Stimulated activated naive CD8-positive, alpha-beta T cell treated with anti-CD3 and anti-CD28 coated beads, Interleukin-15, Interleukin-2, amounts not matched to agents 100 ng/mL and 50 ng/mL, for 24 hours (primary cell): Measurements from ENCODE around the gene CRNN.

Source experiments
- H3K27ac Mint-ChIP-seq: one replicate; pipeline ENCODE4 v1.8.0; 2021; ENCODE audit warnings: mild to moderate bottlenecking, mixed read lengths
- H3K27me3 Mint-ChIP-seq: one replicate; pipeline ENCODE4 v1.8.0; 2021; ENCODE audit warnings: mixed read lengths
- H3K36me3 Mint-ChIP-seq: one replicate; pipeline ENCODE4 v1.8.0; 2021; ENCODE audit warnings: low read depth, mixed read lengths
- H3K4me1 Mint-ChIP-seq: one replicate; pipeline ENCODE4 v1.8.0; 2021; ENCODE audit warnings: low read depth, mixed read lengths
- H3K4me3 Mint-ChIP-seq: one replicate; pipeline ENCODE4 v1.8.0; 2021; ENCODE audit warnings: mild to moderate bottlenecking, mixed read lengths
- H3K9me3 Mint-ChIP-seq: one replicate; pipeline ENCODE4 v1.8.0; 2021; ENCODE audit warnings: mixed read lengths

CRNN gene

DNA sequence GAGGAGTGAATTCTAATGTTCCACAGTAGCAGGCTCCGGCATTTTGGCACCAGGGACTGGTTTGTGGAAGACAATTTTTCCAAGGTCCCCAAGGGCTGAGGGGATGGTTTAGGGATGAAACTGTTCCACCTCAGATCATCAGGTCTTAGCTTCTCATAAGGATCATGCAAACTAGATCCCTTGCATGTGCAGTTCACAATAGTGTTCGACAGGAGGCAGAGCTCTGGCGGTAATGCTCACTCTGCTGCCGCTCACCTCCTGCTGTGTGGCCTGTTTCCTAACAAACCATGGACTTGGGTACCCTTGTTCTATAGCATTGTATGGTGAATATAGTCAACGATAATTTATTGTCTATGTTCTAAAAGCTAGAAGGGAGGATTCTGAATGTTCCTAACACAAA lies 16.6 kb downstream of the CRNN start:
- peaks cover 8% of the 10 kb centered on the region for H3K4me1 Mint-ChIP-seq
- H3K36me3 Mint-ChIP-seq, result no peaks in the 10 kb centered on the region
- H3K27me3 Mint-ChIP-seq, result peaks cover 40% of the 10 kb centered on the region
- H3K9me3 Mint-ChIP-seq, result no peaks in the 10 kb centered on the region
- H3K4me3 Mint-ChIP-seq, result no peak overlapping the region
- no peak overlapping the region for H3K27ac Mint-ChIP-seq

DNA sequence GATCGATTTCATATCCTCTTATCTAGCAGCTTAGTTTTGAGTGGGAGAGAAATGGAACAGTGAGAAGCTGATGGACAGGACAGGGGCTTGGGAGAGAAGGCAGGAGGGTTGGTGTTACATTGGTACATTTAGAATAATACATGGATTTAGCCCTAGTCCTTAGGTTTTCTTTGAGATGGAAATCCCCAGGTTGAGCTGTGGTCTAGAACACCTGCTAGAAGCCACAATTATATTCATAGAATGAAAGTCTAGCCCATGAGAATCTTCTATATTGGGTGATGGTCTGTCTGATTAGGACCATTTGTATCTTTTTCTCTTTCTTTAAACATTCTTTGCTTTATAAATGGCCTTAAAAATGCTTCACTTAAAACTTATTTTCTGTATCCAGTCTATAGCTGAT lies 19.9 kb downstream of the CRNN start:
- H3K9me3 Mint-ChIP-seq, result no peaks in the 10 kb centered on the region
- H3K4me1 Mint-ChIP-seq, result peaks cover 8% of the 10 kb centered on the region
- no peak overlapping the region for H3K4me3 Mint-ChIP-seq
- H3K27me3 Mint-ChIP-seq, result peaks cover 49% of the 10 kb centered on the region
- H3K36me3 Mint-ChIP-seq, result no peaks in the 10 kb centered on the region
- H3K27ac Mint-ChIP-seq, result no peak overlapping the region

DNA sequence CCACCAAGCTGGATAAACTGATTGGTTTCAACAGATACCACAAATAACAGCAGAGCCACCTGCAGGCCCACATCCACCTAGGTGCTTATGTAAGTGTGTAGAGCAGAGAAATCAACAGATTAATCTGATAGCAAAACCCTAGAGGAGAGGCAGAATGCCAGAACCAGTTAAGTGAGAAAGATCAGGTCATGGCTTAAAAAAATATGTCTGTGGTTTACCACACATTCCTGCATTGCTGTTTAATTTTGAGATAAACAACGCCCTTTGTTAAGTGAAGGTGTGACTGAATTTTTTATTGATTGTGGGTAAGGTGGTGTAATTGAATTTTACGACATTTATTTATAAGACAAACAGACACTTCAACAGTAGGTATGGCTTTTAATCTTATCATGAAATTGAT lies 21.2 kb downstream of the CRNN start:
- H3K27ac Mint-ChIP-seq, result no peak overlapping the region
- no peaks in the 10 kb centered on the region for H3K9me3 Mint-ChIP-seq
- H3K4me1 Mint-ChIP-seq, result peaks cover 8% of the 10 kb centered on the region
- peaks cover 54% of the 10 kb centered on the region for H3K27me3 Mint-ChIP-seq
- no peaks in the 10 kb centered on the region for H3K36me3 Mint-ChIP-seq
- no peak overlapping the region for H3K4me3 Mint-ChIP-seq

- peaks cover 8% of the 10 kb centered on the region for H3K4me1 Mint-ChIP-seq
- peaks cover 54% of the 10 kb centered on the region for H3K27me3 Mint-ChIP-seq
- no peak overlapping the region for H3K4me3 Mint-ChIP-seq
- H3K36me3 Mint-ChIP-seq, result no peaks in the 10 kb centered on the region
- no peaks in the 10 kb centered on the region for H3K9me3 Mint-ChIP-seq
- H3K27ac Mint-ChIP-seq, result no peak overlapping the region
Observed at GRCh38 chr1:152388889-152389288, 25.2 kb downstream of the CRNN start.

- H3K4me3 Mint-ChIP-seq, result no peak overlapping the region
- H3K27ac Mint-ChIP-seq, result no peak overlapping the region
- H3K9me3 Mint-ChIP-seq, result no peaks in the 10 kb centered on the region
- no peaks in the 10 kb centered on the region for H3K4me1 Mint-ChIP-seq
- H3K27me3 Mint-ChIP-seq, result peaks cover 49% of the 10 kb centered on the region
- no peaks in the 10 kb centered on the region for H3K36me3 Mint-ChIP-seq
Observed at GRCh38 chr1:152386940-152387339, 27.1 kb downstream of the CRNN start.

- no peak overlapping the region for H3K4me3 Mint-ChIP-seq
- H3K4me1 Mint-ChIP-seq, result no peaks in the 10 kb centered on the region
- H3K27me3 Mint-ChIP-seq, result peaks cover 20% of the 10 kb centered on the region
- H3K36me3 Mint-ChIP-seq, result no peaks in the 10 kb centered on the region
- no peak overlapping the region for H3K27ac Mint-ChIP-seq
- H3K9me3 Mint-ChIP-seq, result no peaks in the 10 kb centered on the region
Observed at GRCh38 chr1:152380932-152381331, 33.1 kb downstream of the CRNN start.

DNA sequence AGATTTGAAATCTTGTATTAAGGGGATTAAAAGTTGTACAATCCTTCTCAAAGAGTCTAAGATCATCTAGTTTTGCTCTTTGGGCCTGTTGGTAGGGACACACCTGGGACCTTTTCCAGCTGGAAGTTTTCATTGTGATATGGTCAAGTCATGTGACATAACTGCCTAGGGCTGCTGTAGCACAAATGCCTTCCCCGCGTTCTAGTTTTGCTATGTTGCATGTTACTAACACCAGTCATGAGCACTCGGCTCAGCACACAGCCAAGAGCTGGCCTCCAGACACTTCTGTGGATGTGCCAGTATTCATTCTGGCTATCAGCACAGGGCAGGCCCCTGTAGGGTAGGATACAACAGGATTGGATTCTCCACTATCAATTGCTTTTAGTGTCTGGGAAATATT lies 39.6 kb downstream of the CRNN start:
- Mint-ChIP-seq H3K27me3 (peaks cover 11% of the 10 kb centered on the region), H3K4me1 (no peaks in the 10 kb centered on the region), H3K4me3 (no peak overlapping the region), H3K27ac (no peak overlapping the region), H3K9me3 (peaks cover 2% of the 10 kb centered on the region), H3K36me3 (no peaks in the 10 kb centered on the region)

DNA sequence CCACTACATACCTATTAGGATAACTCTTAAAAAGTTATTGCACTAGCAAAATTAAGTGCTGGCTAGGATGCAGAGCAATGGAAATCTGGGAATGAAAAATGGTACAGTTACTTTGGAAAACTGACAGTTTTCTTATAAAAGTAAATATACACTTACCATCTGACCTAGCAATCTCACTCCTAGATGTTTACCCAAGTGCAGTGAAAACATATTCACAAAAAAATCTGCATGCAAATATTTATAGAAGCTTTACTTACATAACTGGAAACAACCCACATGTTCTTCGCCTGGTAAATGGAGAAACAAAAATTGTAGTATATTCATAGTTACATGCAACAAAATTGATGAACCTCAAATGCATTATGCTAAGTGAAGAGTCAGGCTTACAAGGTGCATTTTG lies 41.4 kb downstream of the CRNN start:
- Mint-ChIP-seq H3K4me3 (no peak overlapping the region), H3K4me1 (no peaks in the 10 kb centered on the region), H3K9me3 (peaks cover 7% of the 10 kb centered on the region), H3K27ac (no peak overlapping the region), H3K36me3 (no peaks in the 10 kb centered on the region), H3K27me3 (peaks cover 18% of the 10 kb centered on the region)

DNA sequence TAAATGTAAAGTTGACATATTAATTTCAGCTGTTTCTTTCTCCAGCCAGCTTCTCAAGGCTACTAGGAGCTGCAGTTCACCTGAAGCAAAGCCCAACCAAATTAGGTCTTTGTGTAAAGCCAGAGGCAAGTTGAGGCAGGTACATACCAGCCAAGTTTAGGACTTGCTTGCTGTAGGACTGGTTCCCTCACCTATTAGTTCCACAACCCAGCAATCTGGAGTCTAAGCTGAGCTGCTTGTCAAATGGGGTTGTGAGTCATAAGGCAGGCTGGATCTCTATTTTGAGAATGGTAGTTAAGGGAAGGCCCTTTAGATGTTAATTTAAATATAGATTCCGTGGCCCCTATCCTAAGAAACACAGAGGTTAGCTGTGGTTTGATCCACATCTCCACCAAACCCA lies 46.6 kb downstream of the CRNN start:
- Mint-ChIP-seq H3K9me3 (peaks cover 7% of the 10 kb centered on the region), H3K27ac (no peak overlapping the region), H3K4me3 (no peak overlapping the region), H3K36me3 (no peaks in the 10 kb centered on the region), H3K4me1 (no peaks in the 10 kb centered on the region), H3K27me3 (peaks cover 19% of the 10 kb centered on the region)

- H3K4me3 Mint-ChIP-seq, result no peak within 1 kb of the TSS
- no peaks in the 10 kb centered on the region for H3K36me3 Mint-ChIP-seq
- H3K9me3 Mint-ChIP-seq, result peaks cover 5% of the 10 kb centered on the region
- no peaks in the 10 kb centered on the region for H3K4me1 Mint-ChIP-seq
- H3K27me3 Mint-ChIP-seq, result peaks cover 11% of the 10 kb centered on the region
- no peak within 1 kb of the TSS for H3K27ac Mint-ChIP-seq
Observed at GRCh38 chr1:152359906-152360305, 54.2 kb downstream of the CRNN start, which contains the start of gene FLG2. Gene FLG2 (minus strand): TSS chr1:152360006. CDS start chr1:152358884, 1,122 bp downstream.
